Measurements from ENCODE around the gene TRPM3.

TRPM3 gene

DNA sequence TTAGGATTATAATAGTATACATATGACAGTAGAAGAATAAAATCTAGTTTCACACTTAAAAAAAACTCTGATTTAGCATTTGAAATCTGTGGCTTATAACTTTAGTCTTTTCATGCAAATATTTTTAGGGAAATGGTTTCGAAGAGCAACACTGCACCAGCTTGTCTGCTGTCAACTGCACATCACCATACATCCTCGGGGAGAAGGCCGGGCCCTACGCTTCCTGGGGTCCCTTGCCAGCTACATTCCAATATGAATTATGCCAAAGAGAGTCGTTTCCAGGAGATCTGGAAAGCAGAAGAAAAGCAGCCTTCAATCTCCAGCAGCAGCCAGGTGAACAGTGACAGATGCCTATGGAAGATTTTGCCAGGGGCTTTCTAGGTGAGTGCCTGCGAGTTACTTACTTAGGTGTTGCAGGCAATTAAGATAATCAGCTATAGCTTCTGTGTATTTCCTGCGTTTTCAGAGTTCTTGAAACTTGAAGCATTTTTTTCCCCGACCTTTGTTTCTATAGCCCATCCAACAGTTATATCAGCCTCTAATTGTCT lies 166.8 kb downstream of the TRPM3 start:
- TF ChIP-seq, protein P1, sequence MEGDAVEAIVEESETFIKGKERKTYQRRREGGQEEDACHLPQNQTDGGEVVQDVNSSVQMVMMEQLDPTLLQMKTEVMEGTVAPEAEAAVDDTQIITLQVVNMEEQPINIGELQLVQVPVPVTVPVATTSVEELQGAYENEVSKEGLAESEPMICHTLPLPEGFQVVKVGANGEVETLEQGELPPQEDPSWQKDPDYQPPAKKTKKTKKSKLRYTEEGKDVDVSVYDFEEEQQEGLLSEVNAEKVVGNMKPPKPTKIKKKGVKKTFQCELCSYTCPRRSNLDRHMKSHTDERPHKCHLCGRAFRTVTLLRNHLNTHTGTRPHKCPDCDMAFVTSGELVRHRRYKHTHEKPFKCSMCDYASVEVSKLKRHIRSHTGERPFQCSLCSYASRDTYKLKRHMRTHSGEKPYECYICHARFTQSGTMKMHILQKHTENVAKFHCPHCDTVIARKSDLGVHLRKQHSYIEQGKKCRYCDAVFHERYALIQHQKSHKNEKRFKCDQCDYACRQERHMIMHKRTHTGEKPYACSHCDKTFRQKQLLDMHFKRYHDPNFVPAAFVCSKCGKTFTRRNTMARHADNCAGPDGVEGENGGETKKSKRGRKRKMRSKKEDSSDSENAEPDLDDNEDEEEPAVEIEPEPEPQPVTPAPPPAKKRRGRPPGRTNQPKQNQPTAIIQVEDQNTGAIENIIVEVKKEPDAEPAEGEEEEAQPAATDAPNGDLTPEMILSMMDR (IDR thresholded peaks at IDR 0.05; ENCODE audit: low read depth, low read length): no peak
- H3K4me3 ChIP-seq (ENCODE audit: low read depth, low read length): no peak overlapping the region

- TF ChIP-seq, protein P1 (IDR thresholded peaks at IDR 0.05; ENCODE audit: low read depth, low read length): no peak
- no peak overlapping the region for H3K4me3 ChIP-seq (ENCODE audit: low read depth, low read length)
Measured at GRCh38 chr9:70954126-70954525, 167.3 kb downstream of the TRPM3 start.

DNA sequence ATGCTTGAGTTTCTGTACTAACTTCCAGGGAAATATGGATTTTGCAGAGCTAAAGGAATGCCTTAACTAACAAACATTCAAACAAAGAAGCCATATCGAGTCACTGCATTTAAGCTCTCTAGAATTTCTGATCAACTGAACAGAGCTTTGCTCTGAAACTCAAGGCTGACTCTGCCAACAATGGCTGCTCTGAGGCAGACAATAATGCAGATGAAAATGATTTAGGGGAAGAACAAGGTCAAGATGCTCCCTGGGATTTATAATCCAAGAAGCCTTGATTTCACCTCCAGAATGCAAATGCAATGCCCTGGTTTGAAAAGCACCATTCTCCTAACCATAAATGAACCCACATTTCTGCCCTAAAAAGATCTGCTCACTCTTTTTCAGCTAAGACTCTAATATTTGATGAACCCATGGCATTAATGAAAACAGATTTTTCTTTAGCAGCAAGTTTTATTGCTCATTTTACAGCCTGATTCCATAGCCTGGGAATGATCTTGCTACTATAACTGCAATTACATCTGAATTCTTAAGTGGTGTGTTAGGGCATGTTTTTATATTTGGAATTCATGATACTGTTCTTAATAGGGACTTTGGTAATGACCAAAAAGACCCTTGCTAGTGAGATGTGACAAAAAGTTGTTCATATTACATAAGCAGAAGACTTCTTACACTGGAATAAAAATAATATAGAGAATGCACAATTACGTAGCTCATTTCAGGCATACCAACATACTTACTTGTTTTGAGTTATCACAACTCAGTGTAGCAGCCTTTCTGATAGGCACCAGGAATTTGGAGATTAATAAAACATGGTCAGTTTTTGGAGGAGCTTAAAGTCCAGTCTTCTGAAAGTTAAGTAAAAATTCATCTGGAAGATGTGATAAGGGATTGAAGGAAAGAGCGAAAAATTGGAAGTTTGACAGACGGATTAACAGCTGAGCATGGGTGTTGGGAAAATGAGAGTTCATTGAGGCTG lies 169.4 kb downstream of the TRPM3 start:
- no peak overlapping the region for H3K4me3 ChIP-seq (ENCODE audit: low read depth, low read length)
- TF ChIP-seq, protein P1 (IDR thresholded peaks at IDR 0.05; ENCODE audit: low read depth, low read length): no peak

DNA sequence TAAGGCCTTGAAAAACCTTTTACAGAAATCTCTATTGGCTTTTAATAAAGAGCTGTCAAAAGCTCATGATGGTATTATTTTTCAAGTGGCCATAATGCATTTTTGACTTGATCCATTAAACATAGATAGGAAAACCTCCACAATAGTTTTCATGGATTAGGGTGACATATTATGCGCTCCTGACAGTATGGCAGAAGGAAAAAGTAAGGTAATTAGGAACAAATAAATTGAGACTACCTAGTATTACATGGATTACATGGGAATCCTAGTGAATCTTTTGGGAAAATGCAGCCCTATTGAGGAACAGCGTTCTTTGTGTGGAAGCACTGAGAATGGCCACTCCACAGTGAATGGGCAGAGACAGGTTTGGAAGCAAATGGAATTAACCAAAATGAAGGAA lies 171.2 kb downstream of the TRPM3 start:
- H3K4me3 ChIP-seq (ENCODE audit: low read depth, low read length): no peak overlapping the region
- TF ChIP-seq, protein P1 (IDR thresholded peaks at IDR 0.05; ENCODE audit: low read depth, low read length): no peak

DNA sequence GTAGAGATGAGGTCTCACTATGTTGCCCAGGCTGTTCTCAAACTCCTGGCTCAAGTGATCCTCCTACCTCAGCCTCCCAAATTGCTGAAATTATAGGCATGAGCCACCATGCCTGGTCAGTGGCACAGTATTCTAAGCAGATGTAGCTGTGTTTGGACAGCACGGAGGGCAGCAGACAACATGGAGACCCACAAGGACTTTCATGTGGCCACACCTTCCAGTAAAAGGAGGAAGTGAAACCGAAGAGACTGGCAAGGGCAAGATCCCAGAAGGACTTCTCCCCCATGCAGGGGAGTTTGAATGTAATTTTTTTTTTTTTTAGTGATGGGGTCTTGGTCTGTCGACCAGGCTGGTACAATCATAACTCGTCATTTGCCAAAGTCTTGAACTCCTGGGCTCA lies 172.2 kb downstream of the TRPM3 start:
- TF ChIP-seq, protein P1 (IDR thresholded peaks at IDR 0.05; ENCODE audit: low read depth, low read length): no peak

GRCh38 chr9:70948744-70949143 lies 172.7 kb downstream of the TRPM3 start:
- H3K4me3 ChIP-seq (ENCODE audit: low read depth, low read length): no peak overlapping the region
- TF ChIP-seq, protein P1 (IDR thresholded peaks at IDR 0.05; ENCODE audit: low read depth, low read length): no peak

More for the DNA sequence above, 172.2 kb downstream of the TRPM3 start:
- no peak overlapping the region for H3K4me3 ChIP-seq (ENCODE audit: low read depth, low read length)

DNA sequence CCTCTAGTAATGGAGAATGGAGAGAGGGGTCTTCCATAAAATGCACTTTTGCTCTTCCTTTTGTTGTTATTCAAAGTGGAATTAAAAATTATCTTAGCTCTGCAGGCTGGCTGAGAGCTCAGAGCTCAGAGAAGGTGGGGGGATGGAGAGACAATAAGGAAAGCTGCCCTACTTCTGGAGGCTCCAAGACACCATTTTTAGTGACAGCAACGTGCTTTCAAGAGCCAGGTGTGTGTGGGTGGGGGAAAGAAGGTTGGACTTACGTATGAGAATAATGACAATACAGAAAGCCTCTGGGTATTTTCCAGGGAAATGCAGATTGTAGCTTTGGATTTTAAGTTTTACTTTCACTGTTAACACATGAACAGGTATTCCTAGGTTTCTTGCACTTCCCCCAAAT lies 173.9 kb downstream of the TRPM3 start:
- TF ChIP-seq, protein P1 (IDR thresholded peaks at IDR 0.05; ENCODE audit: low read depth, low read length): no peak
- H3K4me3 ChIP-seq (ENCODE audit: low read depth, low read length): no peak overlapping the region

Measured in WI38 (cell line).